CMK (cell line): ENCODE results near the gene CD2AP.
"Not testable (repeated sequence)": the region's sequence is repeated elsewhere in the genome, so short reads cannot be mapped to it uniquely, and the experiment has no call there.

Experiments
- DNase-seq: peaks from one replicate; pipeline ENCODE4 v3.0.0-alpha.2; 2010; ENCODE audit warnings: low read depth

Gene CD2AP

GRCh38 chr6:47496935-47497579, 19.5 kb downstream of the CD2AP start:
- DNase-seq: no peak

GRCh38 chr6:47502920-47503319, 25.3 kb downstream of the CD2AP start:
- DNase-seq: no peak

- no peak for DNase-seq
Measured at GRCh38 chr6:47509937-47510336, 32.3 kb downstream of the CD2AP start.

GRCh38 chr6:47512872-47513271, 35.3 kb downstream of the CD2AP start:
- DNase-seq: no peak

GRCh38 chr6:47519279-47519678, 41.7 kb downstream of the CD2AP start:
- DNase-seq: no peak

- DNase-seq: no peak
Measured at GRCh38 chr6:47520282-47520681, 42.7 kb downstream of the CD2AP start.

GRCh38 chr6:47521961-47522360, 44.4 kb downstream of the CD2AP start:
- DNase-seq: no peak

GRCh38 chr6:47524136-47524845, 46.7 kb downstream of the CD2AP start:
- DNase-seq: no peak

- DNase-seq: no peak
Measured at GRCh38 chr6:47525330-47526057, 47.9 kb downstream of the CD2AP start.

- no peak for DNase-seq
Measured at GRCh38 chr6:47527274-47527673, 49.7 kb downstream of the CD2AP start.

- no peak for DNase-seq
Measured at GRCh38 chr6:47529734-47530133, 52.1 kb downstream of the CD2AP start.

GRCh38 chr6:47532981-47533585, 55.5 kb downstream of the CD2AP start:
- DNase-seq: no peak

- no peak for DNase-seq
Measured at GRCh38 chr6:47534063-47534462, 56.5 kb downstream of the CD2AP start.

- no peak for DNase-seq
Measured at GRCh38 chr6:47535316-47536225, 58.0 kb downstream of the CD2AP start.

GRCh38 chr6:47536816-47537401, 59.3 kb downstream of the CD2AP start:
- no peak for DNase-seq

GRCh38 chr6:47545223-47545622, 67.6 kb downstream of the CD2AP start:
- no peak for DNase-seq

GRCh38 chr6:47551670-47552069, 74.1 kb downstream of the CD2AP start:
- DNase-seq: no peak

- DNase-seq: no peak
Measured at GRCh38 chr6:47552319-47552718, 74.7 kb downstream of the CD2AP start.

GRCh38 chr6:47553243-47553642, 75.7 kb downstream of the CD2AP start:
- DNase-seq: not testable (repeated sequence)

GRCh38 chr6:47556459-47556858, 78.9 kb downstream of the CD2AP start:
- not testable (repeated sequence) for DNase-seq

GRCh38 chr6:47563162-47563561, 85.6 kb downstream of the CD2AP start:
- DNase-seq: no peak
